C4-2B (cell line): Measurements from ENCODE around the gene OPRL1.
A peak's percentile ranks its signal among the peaks of the same experiment; 100 is the strongest.

Experiments used
- CTCF ChIP-seq: fragments of 450-650 bp; conservative IDR thresholded peaks from 2 replicates; pipeline ENCODE4 v1.5.1; 2017; ENCODE audit warnings: mild to moderate bottlenecking
- ZFX ChIP-seq: fragments of 450-650 bp; IDR thresholded peaks from 2 replicates; pipeline ENCODE4 v1.6.1; 2017

- peak; percentile 90 for TF ChIP-seq CTCF
- no peak for TF ChIP-seq ZFX
Observed at GRCh38 chr20:64069614-64070243, 10.2 kb upstream of the OPRL1 start.
